GM04504 (cell line): ENCODE results near the gene MMP17.
A peak's percentile ranks its signal among the peaks of the same experiment; 100 is the strongest.
"Not testable (repeated sequence)": the region's sequence is repeated elsewhere in the genome, so short reads cannot be mapped to it uniquely, and the experiment has no call there.

ENCODE experiments used
- DNase-seq: peaks from one replicate; pipeline ENCODE4 v3.0.0-alpha.2; 2012; ENCODE audit warnings: low read depth

MMP17 gene

GRCh38 chr12:131865180-131865875, 37.1 kb downstream of the MMP17 start:
- DNase-seq = no peak

- no peak for DNase-seq
Observed at GRCh38 chr12:131867471-131867870, 39.3 kb downstream of the MMP17 start.

- no peak for DNase-seq
Observed at GRCh38 chr12:131867891-131868675, 39.9 kb downstream of the MMP17 start.

GRCh38 chr12:131869871-131870418, 41.8 kb downstream of the MMP17 start:
- peak; percentile 57 for DNase-seq

GRCh38 chr12:131871677-131872076, 43.5 kb downstream of the MMP17 start:
- no peak for DNase-seq

- peak; percentile 85 for DNase-seq
Observed at GRCh38 chr12:131872154-131873051, 44.2 kb downstream of the MMP17 start.

- no peak for DNase-seq
Observed at GRCh38 chr12:131873293-131873692, 45.1 kb downstream of the MMP17 start.

- DNase-seq = not testable (repeated sequence)
Observed at GRCh38 chr12:131874972-131875371, 46.8 kb downstream of the MMP17 start.

GRCh38 chr12:131877216-131877615, 49.0 kb downstream of the MMP17 start:
- not testable (repeated sequence) for DNase-seq

- DNase-seq = not testable (repeated sequence)
Observed at GRCh38 chr12:131878436-131878835, 50.2 kb downstream of the MMP17 start.

- no peak for DNase-seq
Observed at GRCh38 chr12:131882804-131883520, 54.8 kb downstream of the MMP17 start.

- no peak for DNase-seq
Observed at GRCh38 chr12:131883521-131883900, 55.3 kb downstream of the MMP17 start.

GRCh38 chr12:131885076-131885475, 56.9 kb downstream of the MMP17 start:
- DNase-seq = not testable (repeated sequence)

- DNase-seq = no peak
Observed at GRCh38 chr12:131885543-131886057, 57.4 kb downstream of the MMP17 start.

GRCh38 chr12:131891722-131892121, 63.5 kb downstream of the MMP17 start:
- not testable (repeated sequence) for DNase-seq

GRCh38 chr12:131892711-131893604, 64.8 kb downstream of the MMP17 start:
- DNase-seq = no peak

- no peak for DNase-seq
Observed at GRCh38 chr12:131893605-131894312, 65.6 kb downstream of the MMP17 start.

GRCh38 chr12:131894313-131894860, 66.2 kb downstream of the MMP17 start, which contains the start of gene ULK1:
TSS of gene ULK1 (plus strand) at chr12:131894622. CDS start at chr12:131895002, 380 bp downstream.
- DNase-seq = peak; percentile 72
